GM23338 (cell line): ENCODE results near the gene LSM14B. TPM values are rescaled to one million over a fixed set of nuclear protein-coding genes. Genes with fewer than 3 reads are reported as not detected.

ENCODE experiments used
- ATAC-seq: fragments of 200-7000 bp; cut with Tn5 transposase; 3 replicates; pipeline ENCODE4 v1.9.1; 2020
- DNase-seq: peaks from one replicate; pipeline ENCODE4 v3.0.0-alpha.2; 2015; ENCODE audit warnings: low spot score
- H2AFZ ChIP-seq: fragments of 200-600 bp; sonication (generic); 2 replicates; pipeline ENCODE4 v1.8.0; 2016; ENCODE audit warnings: antibody characterized with exemption, mild to moderate bottlenecking, moderate library complexity
- H3F3A ChIP-seq: fragments of 200-600 bp; sonication (generic); replicated peaks from 2 replicates; pipeline ENCODE4 v1.8.0; 2017; ENCODE audit warnings: antibody characterized with exemption, mixed run types, low read depth
- H3K27ac ChIP-seq: fragments of 200-600 bp; sonication (generic); 2 replicates; pipeline ENCODE4 v1.6.1; 2016; ENCODE audit warnings: low read depth
- H3K27me3 ChIP-seq: fragments of 200-600 bp; sonication (generic); 2 replicates; pipeline ENCODE4 v1.8.0; 2016; ENCODE audit warnings: mild to moderate bottlenecking, mixed run types, moderate library complexity; ENCODE audit not compliant: insufficient read depth
- H3K36me3 ChIP-seq: fragments of 200-600 bp; sonication (generic); 2 replicates; pipeline ENCODE4 v1.8.0; 2016; ENCODE audit warnings: mild to moderate bottlenecking; ENCODE audit not compliant: insufficient read depth
- H3K4me1 ChIP-seq: fragments of 200-600 bp; sonication (generic); 2 replicates; pipeline ENCODE4 v1.8.0; 2016; ENCODE audit warnings: mild to moderate bottlenecking, moderate library complexity; ENCODE audit not compliant: insufficient read depth
- H3K4me2 ChIP-seq: fragments of 200-600 bp; sonication (generic); 2 replicates; pipeline ENCODE4 v1.7.1; 2017; ENCODE audit warnings: mixed run types
- H3K4me3 ChIP-seq: fragments of 200-600 bp; sonication (generic); 2 replicates; pipeline ENCODE4 v1.6.1; 2016; ENCODE audit warnings: mixed run types
- H3K79me2 ChIP-seq: fragments of 200-600 bp; sonication (generic); replicated peaks from 2 replicates; pipeline ENCODE4 v1.8.0; 2017; ENCODE audit warnings: mild to moderate bottlenecking; ENCODE audit not compliant: insufficient read depth
- H3K9me2 ChIP-seq: fragments of 200-600 bp; sonication (generic); 2 replicates; pipeline ENCODE4 v1.8.0; 2017; ENCODE audit not compliant: insufficient read depth
- H4K20me1 ChIP-seq: fragments of 200-600 bp; sonication (generic); replicated peaks from 2 replicates; pipeline ENCODE4 v1.8.0; 2017; ENCODE audit warnings: mild to moderate bottlenecking; ENCODE audit not compliant: insufficient read depth
- H3K27ac Mint-ChIP-seq: 2 replicates; pipeline ENCODE4 v1.8.0; 2020; ENCODE audit warnings: inconsistent platforms, mild to moderate bottlenecking, moderate library complexity, mixed read lengths
- H3K27me3 Mint-ChIP-seq: 3 replicates; pipeline ENCODE4 v1.8.0; 2022; ENCODE audit warnings: low read depth, mild to moderate bottlenecking, moderate library complexity, mixed read lengths, inconsistent platforms; ENCODE audit not compliant: insufficient read depth, poor library complexity
- H3K36me3 Mint-ChIP-seq: 3 replicates; pipeline ENCODE4 v1.8.0; 2021; ENCODE audit warnings: low read depth, mild to moderate bottlenecking, inconsistent platforms, moderate library complexity, mixed read lengths
- H3K4me1 Mint-ChIP-seq: 3 replicates; pipeline ENCODE4 v1.8.0; 2020; ENCODE audit warnings: mild to moderate bottlenecking, inconsistent platforms, mixed read lengths
- H3K4me3 Mint-ChIP-seq: 3 replicates; pipeline ENCODE4 v1.8.0; 2021; ENCODE audit warnings: moderate library complexity, mild to moderate bottlenecking, inconsistent platforms, mixed read lengths
- H3K9me3 Mint-ChIP-seq: 3 replicates; pipeline ENCODE4 v1.8.0; 2020; ENCODE audit warnings: moderate library complexity, mild to moderate bottlenecking, inconsistent platforms, mixed read lengths
- CREB1 ChIP-seq: fragments of 250-450 bp; sonication (Bioruptor Pico); IDR thresholded peaks from 2 replicates; pipeline ENCODE4 v1.5.0; 2020; ENCODE audit warnings: low read depth, mild to moderate bottlenecking, moderate library complexity
- EZH2 ChIP-seq: fragments of 200-600 bp; sonication (generic); IDR thresholded peaks from one replicate; pipeline ENCODE4 v1.8.0; 2017; ENCODE audit warnings: antibody characterized with exemption, mild to moderate bottlenecking, low read depth; ENCODE audit not compliant: unreplicated experiment
- EZH2phosphoT487 ChIP-seq: fragments of 200-600 bp; sonication (generic); IDR thresholded peaks from one replicate; pipeline ENCODE4 v1.8.1; 2018; ENCODE audit warnings: antibody characterized with exemption; ENCODE audit not compliant: unreplicated experiment
- JUNB ChIP-seq: IDR thresholded peaks from one replicate; pipeline ENCODE4 v1.6.1; 2016; ENCODE audit warnings: antibody characterized with exemption; ENCODE audit not compliant: unreplicated experiment
- NANOG ChIP-seq: IDR thresholded peaks from 2 replicates; pipeline ENCODE4 v1.6.1; 2016; ENCODE audit warnings: antibody characterized with exemption, borderline replicate concordance
- POLR2AphosphoS5 ChIP-seq: IDR thresholded peaks from 2 replicates; pipeline ENCODE4 v1.6.1; 2016; ENCODE audit warnings: antibody characterized with exemption, low read depth
- STAT1 ChIP-seq: IDR thresholded peaks from one replicate; pipeline ENCODE4 v1.6.1; 2016; ENCODE audit warnings: antibody characterized with exemption; ENCODE audit not compliant: unreplicated experiment
- ZNF114 ChIP-seq: fragments of 250-450 bp; sonication (Bioruptor Pico); IDR thresholded peaks from 2 replicates; pipeline ENCODE4 v1.5.0; 2020; ENCODE audit warnings: mild to moderate bottlenecking, moderate library complexity
- ZNF331 ChIP-seq: fragments of 250-450 bp; sonication (Bioruptor Pico); IDR thresholded peaks from 2 replicates; pipeline ENCODE4 v1.5.0; 2020; ENCODE audit warnings: low read depth, mild to moderate bottlenecking, moderate library complexity
- polyA plus RNA-seq: library from polyadenylated mRNA; unstranded; fragments of >200 nt; fragmentation: Nextera tagmentation; extraction: Ambion mirVana; gene quantifications from 2 replicates; pipeline ENCODE4 v1.2.1, GENCODE V29; 2016
- total RNA-seq: library from RNA; depleted of rRNA; stranded (reverse); fragments of >200 nt; shearing (Covaris generic); gene quantifications from 2 replicates; pipeline ENCODE4 v1.2.3, GENCODE V29; 2014
- TF ChIP-seq, protein P1 (sequence below): fragments of 250-450 bp; sonication (Bioruptor Pico); IDR thresholded peaks from 2 replicates; pipeline ENCODE4 v1.5.0; 2020; ENCODE audit warnings: mild to moderate bottlenecking, moderate library complexity
- TF ChIP-seq, protein P2 (sequence below), 2 experiments: fragments of 200-600 bp in 1 of 2; sonication (generic) in 1 of 2; conservative IDR thresholded peaks; 2 replicates each; pipeline versions ENCODE4 v1.5.1 to v1.6.1; 2016 to 2017; ENCODE audit warnings: antibody characterized with exemption in 2 of 2, low read depth in 2 of 2, mild to moderate bottlenecking in 2 of 2, moderate library complexity in 1 of 2
- TF ChIP-seq, protein P3 (sequence below): IDR thresholded peaks from 2 replicates; pipeline ENCODE4 v1.6.1; 2016; ENCODE audit warnings: antibody characterized with exemption
- TF ChIP-seq, protein P4 (sequence below): IDR thresholded peaks from one replicate; pipeline ENCODE4 v1.6.1; 2018; ENCODE audit warnings: antibody characterized with exemption; ENCODE audit not compliant: unreplicated experiment

The LSM14B gene
- total and polyA plus RNA-seq, 2 experiments from 2014 or later = 9.6 to 55.7 TPM

DNA sequence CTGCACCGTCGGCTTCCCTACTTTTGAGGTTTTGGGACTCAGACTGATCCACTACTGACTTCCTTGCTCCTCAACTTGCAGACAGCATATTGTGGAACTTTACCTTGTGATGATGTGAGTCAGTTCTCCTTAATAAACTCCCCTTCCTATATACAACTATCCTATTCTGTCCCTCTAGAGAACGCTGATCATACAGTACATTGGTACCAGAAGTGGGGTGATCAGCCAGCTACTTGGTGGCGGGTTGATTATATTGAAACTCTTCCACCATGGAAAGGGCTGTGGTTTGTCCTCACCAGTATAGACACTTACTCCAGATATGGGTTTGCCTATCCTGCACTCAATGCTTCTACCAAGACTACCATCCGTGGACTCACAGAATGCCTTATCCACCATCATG, 49.0 kb upstream of the LSM14B start:
- Histone ChIP-seq H4K20me1 (no peaks in the 10 kb centered on the region), H3K9me2 (no peaks in the 10 kb centered on the region), H3K4me1 (peaks cover 4% of the 10 kb centered on the region; the same call in 1 of the 2 replicates), H3F3A (no peaks in the 10 kb centered on the region), H3K4me2 (no peak overlapping the region), H3K4me3 (no peak overlapping the region), H2AFZ (no peak overlapping the region), H3K27ac (no peak overlapping the region), H3K36me3 (no peaks in the 10 kb centered on the region), H3K27me3 (no peaks in the 10 kb centered on the region), H3K79me2 (no peaks in the 10 kb centered on the region)
- no peaks in the 10 kb centered on the region for H3K27me3 Mint-ChIP-seq
- no peaks in the 10 kb centered on the region for H3K4me1 Mint-ChIP-seq
- no peak for TF ChIP-seq EZH2phosphoT487
- no peak for TF ChIP-seq NANOG
- TF ChIP-seq ZNF331 (CRISPR knock-in tag) = no peak
- TF ChIP-seq, protein P1, sequence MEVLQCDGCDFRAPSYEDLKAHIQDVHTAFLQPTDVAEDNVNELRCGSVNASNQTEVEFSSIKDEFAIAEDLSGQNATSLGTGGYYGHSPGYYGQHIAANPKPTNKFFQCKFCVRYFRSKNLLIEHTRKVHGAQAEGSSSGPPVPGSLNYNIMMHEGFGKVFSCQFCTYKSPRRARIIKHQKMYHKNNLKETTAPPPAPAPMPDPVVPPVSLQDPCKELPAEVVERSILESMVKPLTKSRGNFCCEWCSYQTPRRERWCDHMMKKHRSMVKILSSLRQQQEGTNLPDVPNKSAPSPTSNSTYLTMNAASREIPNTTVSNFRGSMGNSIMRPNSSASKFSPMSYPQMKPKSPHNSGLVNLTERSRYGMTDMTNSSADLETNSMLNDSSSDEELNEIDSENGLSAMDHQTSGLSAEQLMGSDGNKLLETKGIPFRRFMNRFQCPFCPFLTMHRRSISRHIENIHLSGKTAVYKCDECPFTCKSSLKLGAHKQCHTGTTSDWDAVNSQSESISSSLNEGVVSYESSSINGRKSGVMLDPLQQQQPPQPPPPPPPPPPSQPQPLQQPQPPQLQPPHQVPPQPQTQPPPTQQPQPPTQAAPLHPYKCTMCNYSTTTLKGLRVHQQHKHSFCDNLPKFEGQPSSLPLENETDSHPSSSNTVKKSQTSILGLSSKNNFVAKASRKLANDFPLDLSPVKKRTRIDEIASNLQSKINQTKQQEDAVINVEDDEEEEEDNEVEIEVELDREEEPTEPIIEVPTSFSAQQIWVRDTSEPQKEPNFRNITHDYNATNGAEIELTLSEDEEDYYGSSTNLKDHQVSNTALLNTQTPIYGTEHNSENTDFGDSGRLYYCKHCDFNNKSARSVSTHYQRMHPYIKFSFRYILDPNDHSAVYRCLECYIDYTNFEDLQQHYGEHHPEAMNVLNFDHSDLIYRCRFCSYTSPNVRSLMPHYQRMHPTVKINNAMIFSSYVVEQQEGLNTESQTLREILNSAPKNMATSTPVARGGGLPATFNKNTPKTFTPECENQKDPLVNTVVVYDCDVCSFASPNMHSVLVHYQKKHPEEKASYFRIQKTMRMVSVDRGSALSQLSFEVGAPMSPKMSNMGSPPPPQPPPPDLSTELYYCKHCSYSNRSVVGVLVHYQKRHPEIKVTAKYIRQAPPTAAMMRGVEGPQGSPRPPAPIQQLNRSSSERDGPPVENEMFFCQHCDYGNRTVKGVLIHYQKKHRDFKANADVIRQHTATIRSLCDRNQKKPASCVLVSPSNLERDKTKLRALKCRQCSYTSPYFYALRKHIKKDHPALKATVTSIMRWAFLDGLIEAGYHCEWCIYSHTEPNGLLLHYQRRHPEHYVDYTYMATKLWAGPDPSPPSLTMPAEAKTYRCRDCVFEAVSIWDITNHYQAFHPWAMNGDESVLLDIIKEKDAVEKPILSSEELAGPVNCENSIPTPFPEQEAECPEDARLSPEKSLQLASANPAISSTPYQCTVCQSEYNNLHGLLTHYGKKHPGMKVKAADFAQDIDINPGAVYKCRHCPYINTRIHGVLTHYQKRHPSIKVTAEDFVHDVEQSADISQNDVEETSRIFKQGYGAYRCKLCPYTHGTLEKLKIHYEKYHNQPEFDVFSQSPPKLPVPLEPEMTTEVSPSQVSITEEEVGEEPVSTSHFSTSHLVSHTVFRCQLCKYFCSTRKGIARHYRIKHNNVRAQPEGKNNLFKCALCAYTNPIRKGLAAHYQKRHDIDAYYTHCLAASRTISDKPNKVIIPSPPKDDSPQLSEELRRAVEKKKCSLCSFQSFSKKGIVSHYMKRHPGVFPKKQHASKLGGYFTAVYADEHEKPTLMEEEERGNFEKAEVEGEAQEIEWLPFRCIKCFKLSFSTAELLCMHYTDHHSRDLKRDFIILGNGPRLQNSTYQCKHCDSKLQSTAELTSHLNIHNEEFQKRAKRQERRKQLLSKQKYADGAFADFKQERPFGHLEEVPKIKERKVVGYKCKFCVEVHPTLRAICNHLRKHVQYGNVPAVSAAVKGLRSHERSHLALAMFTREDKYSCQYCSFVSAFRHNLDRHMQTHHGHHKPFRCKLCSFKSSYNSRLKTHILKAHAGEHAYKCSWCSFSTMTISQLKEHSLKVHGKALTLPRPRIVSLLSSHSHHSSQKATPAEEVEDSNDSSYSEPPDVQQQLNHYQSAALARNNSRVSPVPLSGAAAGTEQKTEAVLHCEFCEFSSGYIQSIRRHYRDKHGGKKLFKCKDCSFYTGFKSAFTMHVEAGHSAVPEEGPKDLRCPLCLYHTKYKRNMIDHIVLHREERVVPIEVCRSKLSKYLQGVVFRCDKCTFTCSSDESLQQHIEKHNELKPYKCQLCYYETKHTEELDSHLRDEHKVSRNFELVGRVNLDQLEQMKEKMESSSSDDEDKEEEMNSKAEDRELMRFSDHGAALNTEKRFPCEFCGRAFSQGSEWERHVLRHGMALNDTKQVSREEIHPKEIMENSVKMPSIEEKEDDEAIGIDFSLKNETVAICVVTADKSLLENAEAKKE (CRISPR knock-in tag) = no peak
- no peak for TF ChIP-seq EZH2
- TF ChIP-seq, protein P2, sequence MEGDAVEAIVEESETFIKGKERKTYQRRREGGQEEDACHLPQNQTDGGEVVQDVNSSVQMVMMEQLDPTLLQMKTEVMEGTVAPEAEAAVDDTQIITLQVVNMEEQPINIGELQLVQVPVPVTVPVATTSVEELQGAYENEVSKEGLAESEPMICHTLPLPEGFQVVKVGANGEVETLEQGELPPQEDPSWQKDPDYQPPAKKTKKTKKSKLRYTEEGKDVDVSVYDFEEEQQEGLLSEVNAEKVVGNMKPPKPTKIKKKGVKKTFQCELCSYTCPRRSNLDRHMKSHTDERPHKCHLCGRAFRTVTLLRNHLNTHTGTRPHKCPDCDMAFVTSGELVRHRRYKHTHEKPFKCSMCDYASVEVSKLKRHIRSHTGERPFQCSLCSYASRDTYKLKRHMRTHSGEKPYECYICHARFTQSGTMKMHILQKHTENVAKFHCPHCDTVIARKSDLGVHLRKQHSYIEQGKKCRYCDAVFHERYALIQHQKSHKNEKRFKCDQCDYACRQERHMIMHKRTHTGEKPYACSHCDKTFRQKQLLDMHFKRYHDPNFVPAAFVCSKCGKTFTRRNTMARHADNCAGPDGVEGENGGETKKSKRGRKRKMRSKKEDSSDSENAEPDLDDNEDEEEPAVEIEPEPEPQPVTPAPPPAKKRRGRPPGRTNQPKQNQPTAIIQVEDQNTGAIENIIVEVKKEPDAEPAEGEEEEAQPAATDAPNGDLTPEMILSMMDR (conservative IDR thresholded peaks at IDR 0.05; ENCODE audit: low read depth in 2 of 2) = no peak
- TF ChIP-seq, protein P3, sequence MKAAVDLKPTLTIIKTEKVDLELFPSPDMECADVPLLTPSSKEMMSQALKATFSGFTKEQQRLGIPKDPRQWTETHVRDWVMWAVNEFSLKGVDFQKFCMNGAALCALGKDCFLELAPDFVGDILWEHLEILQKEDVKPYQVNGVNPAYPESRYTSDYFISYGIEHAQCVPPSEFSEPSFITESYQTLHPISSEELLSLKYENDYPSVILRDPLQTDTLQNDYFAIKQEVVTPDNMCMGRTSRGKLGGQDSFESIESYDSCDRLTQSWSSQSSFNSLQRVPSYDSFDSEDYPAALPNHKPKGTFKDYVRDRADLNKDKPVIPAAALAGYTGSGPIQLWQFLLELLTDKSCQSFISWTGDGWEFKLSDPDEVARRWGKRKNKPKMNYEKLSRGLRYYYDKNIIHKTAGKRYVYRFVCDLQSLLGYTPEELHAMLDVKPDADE = no peak
- TF ChIP-seq STAT1 = no peak
- TF ChIP-seq ZNF114 (CRISPR knock-in tag) = no peak
- TF ChIP-seq JUNB = no peak
- TF ChIP-seq, protein P4, sequence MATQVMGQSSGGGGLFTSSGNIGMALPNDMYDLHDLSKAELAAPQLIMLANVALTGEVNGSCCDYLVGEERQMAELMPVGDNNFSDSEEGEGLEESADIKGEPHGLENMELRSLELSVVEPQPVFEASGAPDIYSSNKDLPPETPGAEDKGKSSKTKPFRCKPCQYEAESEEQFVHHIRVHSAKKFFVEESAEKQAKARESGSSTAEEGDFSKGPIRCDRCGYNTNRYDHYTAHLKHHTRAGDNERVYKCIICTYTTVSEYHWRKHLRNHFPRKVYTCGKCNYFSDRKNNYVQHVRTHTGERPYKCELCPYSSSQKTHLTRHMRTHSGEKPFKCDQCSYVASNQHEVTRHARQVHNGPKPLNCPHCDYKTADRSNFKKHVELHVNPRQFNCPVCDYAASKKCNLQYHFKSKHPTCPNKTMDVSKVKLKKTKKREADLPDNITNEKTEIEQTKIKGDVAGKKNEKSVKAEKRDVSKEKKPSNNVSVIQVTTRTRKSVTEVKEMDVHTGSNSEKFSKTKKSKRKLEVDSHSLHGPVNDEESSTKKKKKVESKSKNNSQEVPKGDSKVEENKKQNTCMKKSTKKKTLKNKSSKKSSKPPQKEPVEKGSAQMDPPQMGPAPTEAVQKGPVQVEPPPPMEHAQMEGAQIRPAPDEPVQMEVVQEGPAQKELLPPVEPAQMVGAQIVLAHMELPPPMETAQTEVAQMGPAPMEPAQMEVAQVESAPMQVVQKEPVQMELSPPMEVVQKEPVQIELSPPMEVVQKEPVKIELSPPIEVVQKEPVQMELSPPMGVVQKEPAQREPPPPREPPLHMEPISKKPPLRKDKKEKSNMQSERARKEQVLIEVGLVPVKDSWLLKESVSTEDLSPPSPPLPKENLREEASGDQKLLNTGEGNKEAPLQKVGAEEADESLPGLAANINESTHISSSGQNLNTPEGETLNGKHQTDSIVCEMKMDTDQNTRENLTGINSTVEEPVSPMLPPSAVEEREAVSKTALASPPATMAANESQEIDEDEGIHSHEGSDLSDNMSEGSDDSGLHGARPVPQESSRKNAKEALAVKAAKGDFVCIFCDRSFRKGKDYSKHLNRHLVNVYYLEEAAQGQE = no peak
- no peak for TF ChIP-seq POLR2AphosphoS5
- TF ChIP-seq CREB1 (CRISPR knock-in tag) = no peak
- ATAC-seq = no peak
- DNase-seq = no peak
- peaks cover 69% of the 10 kb centered on the region for H3K9me3 Mint-ChIP-seq
- no peak overlapping the region for H3K4me3 Mint-ChIP-seq
- peaks cover 26% of the 10 kb centered on the region; the same call in 2 of the 3 replicates for H3K36me3 Mint-ChIP-seq
- no peak overlapping the region for H3K27ac Mint-ChIP-seq
